ENCODE measurements around the gene UNKL.
A peak's percentile ranks its signal among the peaks of the same experiment; 100 is the strongest.

The UNKL gene

GRCh38 chr16:1349351-1349750 lies 65.2 kb downstream of the UNKL start:
- DNase-seq, result no peak

- DNase-seq, result no peak
Measured at GRCh38 chr16:1348926-1349325, 65.6 kb downstream of the UNKL start.

- DNase-seq, result no peak
Measured at GRCh38 chr16:1348441-1348840, 66.1 kb downstream of the UNKL start.

GRCh38 chr16:1347962-1348361 lies 66.5 kb downstream of the UNKL start:
- no peak for DNase-seq

- DNase-seq, result no peak
Measured at GRCh38 chr16:1347286-1347855, 67.1 kb downstream of the UNKL start.

- DNase-seq, result no peak
Measured at GRCh38 chr16:1346422-1347285, 67.8 kb downstream of the UNKL start.

- no peak for DNase-seq
Measured at GRCh38 chr16:1345651-1346421, 68.7 kb downstream of the UNKL start.

GRCh38 chr16:1345087-1345486 lies 69.4 kb downstream of the UNKL start:
- DNase-seq, result no peak

- DNase-seq, result no peak
Measured at GRCh38 chr16:1344499-1344898, 70.0 kb downstream of the UNKL start.

- DNase-seq, result no peak
Measured at GRCh38 chr16:1343428-1344242, 70.9 kb downstream of the UNKL start.

GRCh38 chr16:1342526-1343427 lies 71.7 kb downstream of the UNKL start:
- peak; percentile 92 for DNase-seq

GRCh38 chr16:1341495-1342420 lies 72.7 kb downstream of the UNKL start:
- DNase-seq, result no peak

- no peak for DNase-seq
Measured at GRCh38 chr16:1340730-1341494, 73.6 kb downstream of the UNKL start.

- DNase-seq, result no peak
Measured at GRCh38 chr16:1338855-1339675, 75.4 kb downstream of the UNKL start.

- DNase-seq, result no peak
Measured at GRCh38 chr16:1338119-1338730, 76.3 kb downstream of the UNKL start.

- DNase-seq, result no peak
Measured at GRCh38 chr16:1337486-1337885, 77.0 kb downstream of the UNKL start.

GRCh38 chr16:1336619-1337018 lies 77.9 kb downstream of the UNKL start:
- DNase-seq, result no peak

- DNase-seq, result peak; percentile 6
Measured at GRCh38 chr16:1335996-1336395, 78.5 kb downstream of the UNKL start.
